ENCODE measurements around the gene CNTN4.
A peak's percentile ranks its signal among the peaks of the same experiment; 100 is the strongest.
"Not testable (repeated sequence)": the region's sequence is repeated elsewhere in the genome, so short reads cannot be mapped to it uniquely, and the experiment has no call there.

The CNTN4 gene

GRCh38 chr3:2098398-2099027 lies at the start of gene CNTN4:
Gene CNTN4 (plus strand): TSS chr3:2098866.
- DNase-seq (ENCODE audit: low spot score), result peak; percentile 6

GRCh38 chr3:2061360-2061759 lies 37.3 kb upstream of the CNTN4 start:
- no peak for DNase-seq (ENCODE audit: low spot score)

GRCh38 chr3:2071531-2071930 lies 27.1 kb upstream of the CNTN4 start:
- no peak for DNase-seq (ENCODE audit: low spot score)

- DNase-seq (ENCODE audit: low spot score), result no peak
Observed at GRCh38 chr3:2078821-2079220, 19.8 kb upstream of the CNTN4 start.

GRCh38 chr3:2082871-2083480 lies 15.7 kb upstream of the CNTN4 start:
- DNase-seq (ENCODE audit: low spot score), result no peak

- DNase-seq (ENCODE audit: low spot score), result not testable (repeated sequence)
Observed at GRCh38 chr3:2083558-2083957, 15.1 kb upstream of the CNTN4 start.

GRCh38 chr3:2090095-2090911 lies 8.4 kb upstream of the CNTN4 start:
- no peak for DNase-seq (ENCODE audit: low spot score)

- DNase-seq (ENCODE audit: low spot score), result no peak
Observed at GRCh38 chr3:2092758-2093157, 5.9 kb upstream of the CNTN4 start.

- no peak for DNase-seq (ENCODE audit: low spot score)
Observed at GRCh38 chr3:2094941-2095340, 3.7 kb upstream of the CNTN4 start.

GRCh38 chr3:2096216-2096615 lies 2.5 kb upstream of the CNTN4 start:
- no peak for DNase-seq (ENCODE audit: low spot score)

GRCh38 chr3:2097641-2098191 lies 950 bp upstream of the CNTN4 start:
- no peak for DNase-seq (ENCODE audit: low spot score)

- no peak for DNase-seq (ENCODE audit: low spot score)
Observed at GRCh38 chr3:2099028-2099671, 484 bp downstream of the CNTN4 start.

GRCh38 chr3:2099779-2100191 lies 1.1 kb downstream of the CNTN4 start:
- no peak for DNase-seq (ENCODE audit: low spot score)

GRCh38 chr3:2106438-2106837 lies 7.8 kb downstream of the CNTN4 start:
- no peak for DNase-seq (ENCODE audit: low spot score)

GRCh38 chr3:2110597-2111117 lies 12.0 kb downstream of the CNTN4 start:
- DNase-seq (ENCODE audit: low spot score), result no peak

GRCh38 chr3:2114617-2115275 lies 16.1 kb downstream of the CNTN4 start:
- DNase-seq (ENCODE audit: low spot score), result no peak

GRCh38 chr3:2130726-2131125 lies 32.1 kb downstream of the CNTN4 start:
- no peak for DNase-seq (ENCODE audit: low spot score)

GRCh38 chr3:2133146-2133545 lies 34.5 kb downstream of the CNTN4 start:
- no peak for DNase-seq (ENCODE audit: low spot score)

GRCh38 chr3:2137651-2138050 lies 39.0 kb downstream of the CNTN4 start:
- no peak for DNase-seq (ENCODE audit: low spot score)

GRCh38 chr3:2141482-2141881 lies 42.8 kb downstream of the CNTN4 start:
- no peak for DNase-seq (ENCODE audit: low spot score)

- DNase-seq (ENCODE audit: low spot score), result no peak
Observed at GRCh38 chr3:2148561-2149340, 50.1 kb downstream of the CNTN4 start.

Measured in activated CD4-positive, alpha-beta T cell treated with anti-CD3 and anti-CD28 coated beads, Interleukin-2, Interleukin-4, amounts not matched to agents 100 ng/mL and 50 ng/mL, durations not matched to agents 16 hours and 8 hours (primary cell).